HG03354 (cell line): ENCODE results near the gene DARS1.
"Not testable (repeated sequence)": the region's sequence is repeated elsewhere in the genome, so short reads cannot be mapped to it uniquely, and the experiment has no call there.

Source experiments
- ATAC-seq: cut with Tn5 transposase; IDR thresholded peaks from one replicate; pipeline ENCODE4 v1.9.1; 2021; ENCODE audit warnings: mild to moderate bottlenecking; ENCODE audit not compliant: unreplicated experiment, poor library complexity, severe bottlenecking

DARS1 gene

GRCh38 chr2:135899567-135899966, 85.9 kb downstream of the DARS1 start:
- no peak for ATAC-seq

DNA sequence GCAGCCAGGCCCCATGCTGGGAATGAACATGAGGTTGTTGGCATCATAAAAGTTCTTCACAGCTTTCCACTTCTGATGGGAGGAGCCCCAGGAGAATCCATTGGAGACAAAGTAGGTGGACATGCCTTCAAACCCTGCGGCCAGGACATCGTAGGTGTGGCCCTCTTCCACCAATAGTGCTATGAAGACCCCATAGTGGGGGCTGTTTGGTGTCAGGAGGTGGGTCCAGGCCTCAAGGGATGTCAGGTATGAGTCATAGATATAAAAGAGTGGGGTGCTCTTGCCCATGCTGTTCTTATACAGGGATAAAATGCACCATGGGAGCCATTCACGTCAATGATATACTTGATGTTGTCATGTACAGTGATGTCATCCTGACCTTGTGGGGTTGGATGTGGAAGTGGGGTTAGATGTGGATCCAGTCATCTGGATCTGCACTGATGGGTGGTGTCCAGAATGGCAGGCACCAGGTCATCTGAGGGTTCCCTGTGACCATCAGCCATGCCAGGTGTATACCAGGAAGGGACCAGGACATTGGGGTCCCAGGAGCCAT, 87.1 kb downstream of the DARS1 start:
- no peak for ATAC-seq

DNA sequence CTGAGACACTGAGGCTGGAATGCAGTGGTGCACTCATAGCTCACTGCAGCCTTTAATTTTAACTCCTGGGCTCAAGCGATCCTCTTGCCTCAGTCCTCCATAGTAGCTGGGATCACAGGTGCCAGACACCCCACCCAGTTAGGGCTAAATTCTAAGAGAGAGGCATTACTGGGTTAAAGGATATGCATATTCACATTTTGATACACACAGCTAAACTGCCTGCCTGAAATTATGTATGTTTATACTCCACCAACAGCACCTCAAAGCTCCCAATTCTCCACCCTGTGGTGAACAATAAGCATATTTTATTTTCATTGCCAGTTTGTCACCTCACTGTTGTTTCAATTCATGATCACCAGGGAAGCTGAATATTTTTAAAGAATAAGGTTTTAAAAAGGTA, 90.5 kb downstream of the DARS1 start:
- ATAC-seq = no peak

- ATAC-seq = no peak
Measured at GRCh38 chr2:135893374-135893794, 92.0 kb downstream of the DARS1 start.

- ATAC-seq = no peak
Measured at GRCh38 chr2:135890835-135891234, 94.6 kb downstream of the DARS1 start.

GRCh38 chr2:135890149-135890548, 95.3 kb downstream of the DARS1 start:
- no peak for ATAC-seq

GRCh38 chr2:135888587-135888986, 96.8 kb downstream of the DARS1 start:
- ATAC-seq = not testable (repeated sequence)

GRCh38 chr2:135885709-135886108, 99.7 kb downstream of the DARS1 start:
- no peak for ATAC-seq

- ATAC-seq = no peak
Measured at GRCh38 chr2:135882415-135882814, 103.0 kb downstream of the DARS1 start.

- ATAC-seq = not testable (repeated sequence)
Measured at GRCh38 chr2:135876770-135877169, 108.7 kb downstream of the DARS1 start.

DNA sequence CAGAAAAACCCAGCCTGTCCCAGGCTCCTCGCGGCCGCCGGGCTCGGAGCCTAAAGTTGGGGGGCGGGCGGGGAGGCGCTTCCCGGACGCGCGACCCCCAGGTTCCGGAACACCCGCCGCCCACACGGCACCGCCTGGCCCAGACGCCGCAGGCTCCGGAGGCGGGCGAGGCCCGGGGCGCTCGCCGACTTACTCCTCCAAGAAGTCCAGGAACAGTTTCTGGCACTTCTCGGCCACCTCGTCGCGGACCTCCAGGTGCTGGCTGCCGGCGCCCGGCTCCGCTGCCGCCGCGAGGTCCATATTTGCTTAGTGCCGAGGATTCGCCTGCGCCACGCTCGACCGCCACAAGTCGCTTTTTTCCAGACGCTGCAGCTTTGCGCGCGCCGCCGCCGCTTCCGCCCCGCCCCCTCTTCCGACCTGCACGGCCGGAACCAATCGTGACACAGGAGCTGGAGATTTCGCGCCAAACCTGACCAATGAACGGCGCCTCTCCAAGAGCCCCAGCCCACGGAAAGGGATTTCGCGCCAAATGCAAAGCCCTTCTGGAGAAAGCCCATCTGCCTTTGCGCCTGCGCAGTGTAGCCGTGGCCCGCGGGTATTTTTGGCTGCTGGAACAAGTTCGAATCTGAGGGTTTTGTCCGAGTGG, 109.2 kb downstream of the DARS1 start, which contains the start of gene MCM6:
MCM6 (minus strand) TSS at position 378 of the 646 bp plus-strand sequence; CDS start at position 300, 78 bp downstream.
- peak; percentile 94 for ATAC-seq

- ATAC-seq = peak; percentile 76
Measured at GRCh38 chr2:135875491-135876065, 109.8 kb downstream of the DARS1 start.

DNA sequence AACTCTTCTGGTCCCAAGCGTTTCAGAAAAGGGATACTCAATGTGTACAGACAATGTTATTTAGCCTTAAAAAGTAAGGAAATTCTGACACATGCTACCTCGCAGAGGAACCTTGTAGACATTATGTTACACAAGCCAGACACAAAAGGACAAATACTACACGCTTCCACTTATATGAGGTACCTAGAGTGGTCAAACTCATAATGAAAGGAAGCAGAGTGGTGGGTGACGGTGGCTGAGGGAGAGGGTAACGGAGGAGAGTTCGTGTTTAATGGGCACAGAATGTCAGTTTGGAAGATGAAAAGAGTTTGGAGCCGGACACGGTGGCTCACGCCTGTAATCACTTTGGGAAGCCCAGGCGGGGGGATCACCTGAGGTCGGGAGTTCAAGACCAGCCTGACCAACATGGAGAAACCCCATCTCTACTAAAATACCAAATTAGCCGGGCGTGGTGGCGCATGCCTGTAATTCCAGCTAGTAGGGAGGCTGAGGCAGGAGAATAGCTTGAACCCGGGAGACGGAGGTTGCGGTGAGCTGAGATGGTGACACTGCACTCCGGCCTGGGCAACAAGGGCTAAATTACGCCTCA, 110.6 kb downstream of the DARS1 start:
- ATAC-seq = no peak

DNA sequence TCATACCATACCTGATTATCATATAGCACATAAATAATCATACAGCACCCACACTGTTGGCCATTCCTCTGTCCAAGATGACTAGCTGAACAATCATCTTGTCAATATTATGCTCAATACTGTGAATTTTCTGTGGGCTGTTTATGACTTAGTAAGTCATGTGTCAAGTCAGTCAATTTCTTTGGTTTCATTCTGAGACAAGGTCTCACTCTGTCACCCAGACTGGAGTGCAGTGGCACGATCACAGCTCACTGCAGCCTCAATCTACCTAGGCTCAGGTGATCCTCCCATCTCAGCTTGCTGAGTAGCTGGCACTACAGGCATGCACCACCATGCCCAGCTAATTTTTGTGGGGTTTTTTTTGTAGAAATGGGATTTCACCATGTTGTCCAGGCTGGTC, 114.9 kb downstream of the DARS1 start:
- ATAC-seq = peak; percentile 43

DNA sequence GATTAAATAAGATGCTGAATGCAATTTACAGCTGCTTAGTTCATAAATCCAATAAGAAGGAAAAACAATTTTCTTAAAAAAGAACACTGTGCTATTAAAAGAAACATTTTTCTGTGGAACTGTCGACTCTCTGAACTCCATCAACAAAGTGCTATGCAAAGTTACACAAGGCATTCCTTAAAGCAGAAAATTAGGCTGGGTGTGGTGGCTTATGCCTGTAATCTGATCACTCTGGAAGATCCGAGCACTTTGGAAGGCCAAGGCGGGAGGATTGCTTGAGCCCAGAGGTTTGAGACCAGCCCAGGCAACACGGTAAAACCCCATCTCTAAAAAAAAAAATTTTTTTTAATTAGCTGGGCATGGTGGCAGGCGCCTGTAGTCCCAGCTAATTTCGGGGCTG, 122.2 kb downstream of the DARS1 start:
- ATAC-seq = no peak

DNA sequence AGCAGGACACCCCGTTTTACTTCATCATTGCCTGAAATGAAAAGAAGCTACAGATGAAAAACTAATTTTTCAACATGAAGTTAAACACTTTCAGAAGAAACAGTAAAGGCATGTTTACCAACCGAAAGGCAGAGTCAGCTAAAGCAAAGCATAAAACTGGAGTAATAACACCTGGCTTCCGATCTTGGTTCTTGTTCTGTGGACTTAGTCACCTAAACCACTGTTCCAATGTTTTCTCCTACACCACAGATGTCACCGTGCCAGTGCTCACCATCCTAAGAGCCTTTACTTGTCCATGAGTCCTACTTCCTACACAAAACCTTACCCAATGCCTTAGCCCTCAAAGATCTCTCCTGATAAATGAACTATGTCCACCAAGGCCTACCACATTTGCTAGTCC, 122.7 kb downstream of the DARS1 start:
- no peak for ATAC-seq
